HepG2 (cell line): ENCODE data around the gene CENPL. TPM values are rescaled to one million over a fixed set of nuclear protein-coding genes. Genes with fewer than 3 reads are reported as not detected.

Experiments
- ARID2 ChIP-seq: sonication (generic); formaldehyde crosslinking; IDR thresholded peaks from 2 replicates; pipeline ENCODE4 v1.8.1; 2022; ENCODE audit warnings: mild to moderate bottlenecking, missing genetic modification reagents, borderline replicate concordance
- ATF3 ChIP-seq: sonication (generic); formaldehyde crosslinking; IDR thresholded peaks from 2 replicates; pipeline ENCODE4 v1.4.0; 2020; ENCODE audit warnings: missing genetic modification reagents
- ATF5 ChIP-seq: sonication (generic); formaldehyde crosslinking; IDR thresholded peaks from 2 replicates; pipeline ENCODE4 v1.4.0; 2020; ENCODE audit warnings: mild to moderate bottlenecking, low read depth, missing genetic modification reagents
- ATRX ChIP-seq: sonication (generic); formaldehyde crosslinking; IDR thresholded peaks from 2 replicates; pipeline ENCODE4 v1.4.0; 2020; ENCODE audit warnings: missing genetic modification reagents, borderline replicate concordance
- HCFC1 ChIP-seq: fragments of 150-350 bp; IDR thresholded peaks from 2 replicates; pipeline ENCODE4 v1.6.1; 2014; ENCODE audit warnings: low read depth, low read length
- IKZF4 ChIP-seq: sonication (generic); formaldehyde crosslinking; IDR thresholded peaks from 2 replicates; pipeline ENCODE4 v1.5.1; 2020; ENCODE audit warnings: borderline replicate concordance, mild to moderate bottlenecking, low read depth, missing genetic modification reagents; ENCODE audit errors: not compliant biosample characterization
- KMT2A ChIP-seq: sonication (generic); formaldehyde crosslinking; IDR thresholded peaks from 2 replicates; pipeline ENCODE4 v1.4.0; 2020; ENCODE audit warnings: missing genetic modification reagents
- MEIS1 ChIP-seq: sonication (generic); formaldehyde crosslinking; IDR thresholded peaks from 2 replicates; pipeline ENCODE4 v1.9.0; 2021; ENCODE audit warnings: mild to moderate bottlenecking, missing genetic modification reagents, moderate library complexity, borderline replicate concordance
- MTF1 ChIP-seq: sonication (generic); formaldehyde crosslinking; IDR thresholded peaks from 2 replicates; pipeline ENCODE4 v1.5.0; 2020; ENCODE audit warnings: missing genetic modification reagents
- MTF2 ChIP-seq: sonication (generic); formaldehyde crosslinking; IDR thresholded peaks from 2 replicates; pipeline ENCODE4 v1.5.0; 2020; ENCODE audit warnings: missing genetic modification reagents, borderline replicate concordance
- PAWR ChIP-seq: sonication (generic); formaldehyde crosslinking; IDR thresholded peaks from 2 replicates; pipeline ENCODE4 v1.4.0; 2020; ENCODE audit warnings: missing genetic modification reagents, mild to moderate bottlenecking, borderline replicate concordance
- RFX1 ChIP-seq: fragments of 450-650 bp; IDR thresholded peaks from 2 replicates; pipeline ENCODE4 v1.6.1; 2017
- SMAD3 ChIP-seq: sonication (generic); formaldehyde crosslinking; IDR thresholded peaks from 2 replicates; pipeline ENCODE4 v1.4.0; 2020; ENCODE audit warnings: missing genetic modification reagents
- ZBTB10 ChIP-seq: sonication (generic); formaldehyde crosslinking; IDR thresholded peaks from 2 replicates; pipeline ENCODE4 v1.4.0; 2020; ENCODE audit warnings: missing genetic modification reagents, borderline replicate concordance
- ZBTB38 ChIP-seq: sonication (generic); formaldehyde crosslinking; IDR thresholded peaks from 2 replicates; pipeline ENCODE4 v1.5.1; 2020; ENCODE audit warnings: mild to moderate bottlenecking, missing genetic modification reagents
- ZNF207 ChIP-seq: fragments of 450-650 bp; IDR thresholded peaks from 2 replicates; pipeline ENCODE4 v1.6.1; 2016; ENCODE audit warnings: antibody characterized with exemption, borderline replicate concordance
- ZNF260 ChIP-seq: sonication (generic); formaldehyde crosslinking; IDR thresholded peaks from 2 replicates; pipeline ENCODE4 v1.4.0; 2020; ENCODE audit warnings: missing genetic modification reagents, low read depth, mild to moderate bottlenecking, borderline replicate concordance
- ZNF34 ChIP-seq: sonication (generic); formaldehyde crosslinking; IDR thresholded peaks from 2 replicates; pipeline ENCODE4 v1.4.0; 2020; ENCODE audit warnings: mild to moderate bottlenecking, missing genetic modification reagents, borderline replicate concordance
- ZNF550 ChIP-seq: sonication (generic); formaldehyde crosslinking; IDR thresholded peaks from 2 replicates; pipeline ENCODE4 v1.4.0; 2020; ENCODE audit warnings: mild to moderate bottlenecking, missing genetic modification reagents, borderline replicate concordance
- ZNF737 ChIP-seq: sonication (generic); formaldehyde crosslinking; IDR thresholded peaks from 2 replicates; pipeline ENCODE4 v1.5.0; 2020; ENCODE audit warnings: missing genetic modification reagents, mild to moderate bottlenecking, borderline replicate concordance
- ZSCAN25 ChIP-seq: sonication (generic); formaldehyde crosslinking; IDR thresholded peaks from 2 replicates; pipeline ENCODE4 v1.8.0; 2022; ENCODE audit warnings: mild to moderate bottlenecking, missing genetic modification reagents
- polyA plus RNA-seq, 8 experiments: library from polyadenylated mRNA; depleted of rRNA in 3 of 8; stranded (reverse) in 7 of 8; unstranded in 1 of 8; fragments of >200 nt; fragmentation: Illumina TruSeq in 4 of 8; extraction: Trizol in 4 of 8; gene quantifications; 2 replicates each; pipeline versions ENCODE4 v1.2.1 to v1.2.3, GENCODE V29; 2011 to 2016; ENCODE audit warnings: low read depth in 4 of 8, missing spikeins in 1 of 8, mixed read lengths in 1 of 8; ENCODE audit not compliant: insufficient read depth in 1 of 8
- total RNA-seq, 5 experiments: library from RNA; depleted of rRNA; stranded (reverse); fragments of >200 nt; fragmentation: Illumina TruSeq; extraction: Trizol; gene quantifications; 2 replicates each; pipeline ENCODE4 v1.2.3, GENCODE V29; 2016; ENCODE audit warnings: low read depth in 1 of 5
- TF ChIP-seq, protein P1 (sequence below): sonication (generic); formaldehyde crosslinking; IDR thresholded peaks from 2 replicates; pipeline ENCODE4 v1.5.1; 2020; ENCODE audit warnings: missing genetic modification reagents, mild to moderate bottlenecking, borderline replicate concordance
- TF ChIP-seq, protein P2 (sequence below): sonication (generic); formaldehyde crosslinking; conservative IDR thresholded peaks from 2 replicates; pipeline ENCODE4 v1.8.1; 2023; ENCODE audit warnings: missing genetic modification reagents

Gene CENPL
- total and polyA plus RNA-seq, 2 of the 13 experiments (the other 11 are each of a cell fraction or from before 2014, with no cell fraction given) = 4.4 to 14.2 TPM

DNA sequence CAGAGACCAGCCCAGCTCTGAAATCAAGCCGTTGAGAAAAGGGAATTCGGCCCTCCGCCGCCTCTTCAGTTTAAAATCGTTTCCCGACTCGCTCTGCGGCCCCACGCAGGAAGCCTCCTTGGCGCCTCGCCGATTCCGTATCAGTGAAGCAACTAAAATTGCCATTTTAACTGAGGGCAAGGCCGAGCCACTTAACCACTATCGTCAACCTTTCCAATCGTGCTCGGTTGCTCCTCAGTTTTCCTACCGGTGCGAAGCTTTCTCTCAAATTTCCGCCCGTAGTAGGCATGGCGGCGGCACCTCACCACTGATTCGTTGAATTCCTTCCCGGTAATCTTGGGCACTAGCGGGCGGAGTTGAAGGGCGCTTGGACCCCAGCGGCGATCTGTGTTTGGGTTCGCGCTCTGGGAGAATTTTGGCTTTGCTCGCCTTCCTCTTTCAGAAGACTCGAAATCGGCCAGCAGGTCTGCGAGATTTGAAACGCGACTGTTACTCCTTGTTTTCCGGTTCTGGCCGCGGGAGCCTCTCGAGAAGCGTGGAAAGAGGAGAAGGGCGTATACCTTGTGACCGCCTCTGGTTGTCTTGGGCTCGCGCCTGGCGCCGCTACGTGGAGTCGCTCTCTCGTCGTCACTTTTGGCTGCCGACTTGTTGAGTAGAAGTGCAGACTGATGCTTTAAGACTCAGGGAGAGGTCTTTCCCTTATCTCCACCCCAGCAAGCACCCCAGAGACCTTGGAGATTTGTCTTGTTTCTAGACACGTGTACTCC, at the start of gene CENPL, which contains the start of gene DARS2 (continued):
- TF ChIP-seq, protein P1, sequence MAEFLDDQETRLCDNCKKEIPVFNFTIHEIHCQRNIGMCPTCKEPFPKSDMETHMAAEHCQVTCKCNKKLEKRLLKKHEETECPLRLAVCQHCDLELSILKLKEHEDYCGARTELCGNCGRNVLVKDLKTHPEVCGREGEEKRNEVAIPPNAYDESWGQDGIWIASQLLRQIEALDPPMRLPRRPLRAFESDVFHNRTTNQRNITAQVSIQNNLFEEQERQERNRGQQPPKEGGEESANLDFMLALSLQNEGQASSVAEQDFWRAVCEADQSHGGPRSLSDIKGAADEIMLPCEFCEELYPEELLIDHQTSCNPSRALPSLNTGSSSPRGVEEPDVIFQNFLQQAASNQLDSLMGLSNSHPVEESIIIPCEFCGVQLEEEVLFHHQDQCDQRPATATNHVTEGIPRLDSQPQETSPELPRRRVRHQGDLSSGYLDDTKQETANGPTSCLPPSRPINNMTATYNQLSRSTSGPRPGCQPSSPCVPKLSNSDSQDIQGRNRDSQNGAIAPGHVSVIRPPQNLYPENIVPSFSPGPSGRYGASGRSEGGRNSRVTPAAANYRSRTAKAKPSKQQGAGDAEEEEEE (CRISPR knock-in tag) = 0 out of 2 replicates have a peak, but pooled peaks have one; percentile 46
- TF ChIP-seq MTF2 (CRISPR knock-in tag) = no peak
- TF ChIP-seq, protein P2, sequence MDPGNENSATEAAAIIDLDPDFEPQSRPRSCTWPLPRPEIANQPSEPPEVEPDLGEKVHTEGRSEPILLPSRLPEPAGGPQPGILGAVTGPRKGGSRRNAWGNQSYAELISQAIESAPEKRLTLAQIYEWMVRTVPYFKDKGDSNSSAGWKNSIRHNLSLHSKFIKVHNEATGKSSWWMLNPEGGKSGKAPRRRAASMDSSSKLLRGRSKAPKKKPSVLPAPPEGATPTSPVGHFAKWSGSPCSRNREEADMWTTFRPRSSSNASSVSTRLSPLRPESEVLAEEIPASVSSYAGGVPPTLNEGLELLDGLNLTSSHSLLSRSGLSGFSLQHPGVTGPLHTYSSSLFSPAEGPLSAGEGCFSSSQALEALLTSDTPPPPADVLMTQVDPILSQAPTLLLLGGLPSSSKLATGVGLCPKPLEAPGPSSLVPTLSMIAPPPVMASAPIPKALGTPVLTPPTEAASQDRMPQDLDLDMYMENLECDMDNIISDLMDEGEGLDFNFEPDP = 0 out of 2 replicates have a peak, but pooled peaks have one; percentile 65
- TF ChIP-seq RFX1 = no peak
- no peak for TF ChIP-seq ZNF34 (CRISPR knock-in tag)
- no peak for TF ChIP-seq SMAD3
- no peak for TF ChIP-seq KMT2A (CRISPR knock-in tag)
- peak; percentile 19; the same call in 1 of the 2 replicates for TF ChIP-seq ARID2 (CRISPR knock-in tag)
- TF ChIP-seq IKZF4 (CRISPR knock-in tag) = no peak
- no peak for TF ChIP-seq PAWR (CRISPR knock-in tag)
- 0 out of 2 replicates have a peak, but pooled peaks have one; percentile 4 for TF ChIP-seq ATF3
- peak; percentile 36; the same call in 1 of the 2 replicates for TF ChIP-seq ZNF550 (CRISPR knock-in tag)
- TF ChIP-seq ATRX (CRISPR knock-in tag) = no peak
- no peak for TF ChIP-seq ZNF737 (CRISPR knock-in tag)
- peak; percentile 77 for TF ChIP-seq HCFC1
- TF ChIP-seq ZNF260 = no peak
- no peak for TF ChIP-seq MEIS1 (CRISPR knock-in tag)
- no peak for TF ChIP-seq MTF1 (CRISPR knock-in tag)
- no peak for TF ChIP-seq ZNF207
- no peak for TF ChIP-seq ZBTB38 (CRISPR knock-in tag)
- no peak for TF ChIP-seq ZSCAN25 (CRISPR knock-in tag)
- TF ChIP-seq ZBTB10 (CRISPR knock-in tag) = peak; percentile 28; the same call in 1 of the 2 replicates
- TF ChIP-seq ATF5 (CRISPR knock-in tag) = no peak
